Nephron progenitor cell (in vitro differentiated cells): ENCODE data around the gene TNS1.

ENCODE experiments used
- DNase-seq: peaks from one replicate; pipeline ENCODE4 v3.0.0; 2021
- H3K27ac Mint-ChIP-seq: 2 replicates; pipeline ENCODE4 v1.8.0; 2021; ENCODE audit warnings: mild to moderate bottlenecking, moderate library complexity, mixed read lengths
- H3K27me3 Mint-ChIP-seq: 2 replicates; pipeline ENCODE4 v1.8.0; 2021; ENCODE audit warnings: mild to moderate bottlenecking, low read depth, mixed read lengths; ENCODE audit not compliant: poor library complexity
- H3K36me3 Mint-ChIP-seq: 2 replicates; pipeline ENCODE4 v1.8.0; 2021; ENCODE audit warnings: low read depth, mixed read lengths
- H3K4me1 Mint-ChIP-seq: 2 replicates; pipeline ENCODE4 v1.8.0; 2021; ENCODE audit warnings: mixed read lengths
- H3K4me3 Mint-ChIP-seq: 2 replicates; pipeline ENCODE4 v1.8.0; 2021; ENCODE audit warnings: mild to moderate bottlenecking, moderate library complexity, mixed read lengths
- H3K9me3 Mint-ChIP-seq: 2 replicates; pipeline ENCODE4 v1.8.0; 2021; ENCODE audit warnings: mild to moderate bottlenecking, moderate library complexity, mixed read lengths
- CTCF ChIP-seq: fragments of 200-600 bp; sonication (generic); IDR thresholded peaks from 2 replicates; pipeline ENCODE4 v1.5.0; 2021; ENCODE audit warnings: antibody characterized with exemption

The TNS1 gene

DNA sequence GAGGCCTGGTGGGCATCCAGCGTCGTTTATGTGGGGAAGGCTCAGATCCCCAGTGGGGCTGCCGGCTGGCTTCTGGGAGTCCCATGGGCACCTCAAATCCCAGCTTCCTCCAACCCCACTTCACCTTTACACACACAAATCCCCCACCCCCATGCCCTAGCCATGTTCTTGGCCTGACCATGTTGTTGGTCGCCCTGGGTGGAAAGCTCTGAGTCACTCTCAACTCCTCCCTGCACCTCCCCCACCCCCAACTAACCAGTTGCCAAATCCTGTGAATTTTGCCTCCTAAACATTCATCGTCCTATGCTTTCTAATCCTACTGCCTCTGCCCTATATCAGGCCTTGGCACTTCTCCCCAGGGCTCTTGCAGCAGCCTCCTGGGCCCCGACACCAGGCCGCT lies 6.4 kb downstream of the TNS1 start:
- Mint-ChIP-seq H3K9me3 (no peaks in the 10 kb centered on the region), H3K4me1 (peaks cover 67% of the 10 kb centered on the region), H3K27ac (no peak overlapping the region), H3K27me3 (peaks cover 19% of the 10 kb centered on the region), H3K36me3 (no peaks in the 10 kb centered on the region), H3K4me3 (no peak overlapping the region)
- DNase-seq = no peak
- TF ChIP-seq CTCF = no peak

DNA sequence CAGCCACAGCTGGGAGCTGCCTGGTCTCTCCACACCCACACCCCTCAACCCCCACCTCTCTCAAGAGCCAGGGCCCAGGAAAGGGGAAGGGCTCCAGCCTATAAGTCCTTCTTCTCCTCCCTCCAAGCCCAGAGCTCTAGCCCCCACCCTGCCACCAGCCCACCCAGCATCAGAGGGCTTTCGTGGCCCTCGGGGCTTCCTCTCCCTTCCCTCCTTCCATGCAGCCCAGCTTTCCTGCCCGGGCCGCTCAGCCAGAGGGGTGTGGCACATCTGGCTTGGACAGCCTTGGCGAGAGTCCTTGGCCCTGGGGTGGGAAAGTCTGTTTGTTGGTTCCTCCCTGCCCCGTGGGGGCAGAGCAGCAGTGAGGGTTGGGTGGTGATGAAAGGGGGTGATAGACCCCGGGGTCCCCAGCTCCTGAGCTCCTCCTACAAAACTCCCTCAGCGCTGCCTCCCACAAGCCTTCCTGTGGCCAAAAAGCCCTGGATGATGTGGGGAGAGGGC lies 7.0 kb downstream of the TNS1 start:
- no peak for TF ChIP-seq CTCF
- Mint-ChIP-seq H3K4me1 (peaks cover 62% of the 10 kb centered on the region), H3K9me3 (no peaks in the 10 kb centered on the region), H3K36me3 (no peaks in the 10 kb centered on the region), H3K27ac (no peak overlapping the region), H3K4me3 (no peak overlapping the region), H3K27me3 (peaks cover 19% of the 10 kb centered on the region)
- no peak for DNase-seq

DNA sequence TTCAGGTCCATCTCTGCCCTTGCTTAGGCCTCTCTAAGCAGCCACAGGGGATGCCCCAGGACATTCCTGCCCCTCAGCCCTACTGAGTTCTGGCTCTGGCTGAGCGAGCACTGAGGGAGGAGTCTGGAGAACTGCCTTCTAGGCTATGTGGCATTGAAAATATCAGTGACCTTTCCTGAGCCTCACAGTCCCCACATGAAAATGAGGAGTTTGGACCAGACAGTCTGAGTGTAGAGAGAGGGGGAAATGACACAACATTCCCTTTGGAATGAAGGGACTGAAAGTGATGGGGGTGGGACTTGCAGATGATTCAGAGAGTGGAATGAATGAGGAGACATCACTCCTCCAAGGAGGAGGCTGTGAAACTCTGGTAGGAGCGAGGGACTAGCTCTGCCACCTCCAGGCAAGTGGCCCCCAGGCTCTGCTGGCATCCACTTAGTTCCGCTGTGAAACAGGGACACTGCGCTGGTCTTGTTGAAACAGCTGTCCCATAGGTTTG lies 8.0 kb downstream of the TNS1 start:
- no peaks in the 10 kb centered on the region for H3K9me3 Mint-ChIP-seq
- H3K27ac Mint-ChIP-seq = no peak overlapping the region
- peaks cover 54% of the 10 kb centered on the region for H3K4me1 Mint-ChIP-seq
- H3K36me3 Mint-ChIP-seq = no peaks in the 10 kb centered on the region
- H3K4me3 Mint-ChIP-seq = no peak overlapping the region
- H3K27me3 Mint-ChIP-seq = peaks cover 19% of the 10 kb centered on the region
- no peak for TF ChIP-seq CTCF
- DNase-seq = no peak

DNA sequence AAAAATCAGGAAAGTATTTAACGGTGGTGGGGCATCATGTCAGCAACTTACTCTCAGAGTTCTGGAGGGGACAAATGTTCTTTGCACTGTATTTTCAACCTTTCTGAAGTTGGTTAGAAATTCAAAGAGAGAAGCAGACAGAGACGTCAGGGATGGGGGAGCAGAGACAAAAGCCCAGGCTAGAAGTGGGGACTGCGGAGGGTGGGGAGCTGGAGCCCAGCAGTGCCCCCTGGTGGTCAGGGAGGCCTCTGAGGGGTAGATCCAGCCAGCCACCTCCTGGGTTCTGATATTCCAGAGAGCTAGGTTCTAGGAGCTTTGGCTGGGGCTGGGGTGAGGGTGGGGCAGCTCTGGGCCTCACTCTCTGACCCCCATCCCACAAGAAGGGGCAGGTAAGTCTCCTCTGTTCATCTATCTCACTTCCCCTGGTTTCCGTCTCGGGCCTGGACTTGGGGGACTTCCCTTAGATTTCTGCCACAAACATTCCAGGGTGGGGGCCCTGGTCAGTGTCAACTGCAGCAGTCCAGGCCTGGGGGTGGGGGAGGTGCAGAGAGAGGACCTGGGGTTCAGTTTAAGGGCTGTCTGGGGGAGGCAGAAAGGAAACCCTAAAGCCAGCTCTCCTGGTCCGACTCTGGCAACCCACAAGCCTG lies 8.9 kb downstream of the TNS1 start:
- H3K4me1 Mint-ChIP-seq = peaks cover 49% of the 10 kb centered on the region
- H3K27me3 Mint-ChIP-seq = peaks cover 15% of the 10 kb centered on the region
- no peaks in the 10 kb centered on the region for H3K36me3 Mint-ChIP-seq
- no peak overlapping the region for H3K4me3 Mint-ChIP-seq
- no peaks in the 10 kb centered on the region for H3K9me3 Mint-ChIP-seq
- peak; percentile 85 for TF ChIP-seq CTCF
- H3K27ac Mint-ChIP-seq = no peak overlapping the region
- peak; percentile 87 for DNase-seq

GRCh38 chr2:217993138-217993537 lies 9.7 kb downstream of the TNS1 start:
- DNase-seq = no peak
- H3K4me3 Mint-ChIP-seq = no peak overlapping the region
- H3K9me3 Mint-ChIP-seq = no peaks in the 10 kb centered on the region
- H3K36me3 Mint-ChIP-seq = no peaks in the 10 kb centered on the region
- H3K27me3 Mint-ChIP-seq = peaks cover 18% of the 10 kb centered on the region
- no peak overlapping the region for H3K27ac Mint-ChIP-seq
- H3K4me1 Mint-ChIP-seq = peaks cover 54% of the 10 kb centered on the region
- no peak for TF ChIP-seq CTCF

DNA sequence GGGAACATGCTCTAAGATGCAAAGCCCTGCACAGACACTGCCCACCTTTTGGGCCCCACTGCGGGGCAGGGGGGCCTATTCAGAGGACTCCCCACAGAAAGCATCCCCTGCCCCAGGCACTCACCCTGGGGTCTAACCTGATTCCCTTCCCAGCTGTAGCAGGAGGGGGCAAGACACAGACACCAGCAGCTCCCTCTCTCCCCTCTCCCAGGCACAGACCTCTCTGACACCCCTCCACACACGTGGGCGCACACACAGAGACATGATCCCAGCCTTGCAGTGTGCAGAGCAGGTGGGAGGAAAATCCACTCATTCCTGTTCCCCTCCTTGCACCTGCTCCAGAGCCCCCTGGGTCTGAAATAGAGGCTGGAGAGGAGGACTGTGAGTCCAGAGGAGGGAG lies 10.7 kb downstream of the TNS1 start:
- no peaks in the 10 kb centered on the region for H3K9me3 Mint-ChIP-seq

More for the DNA sequence above, 10.7 kb downstream of the TNS1 start:
- TF ChIP-seq CTCF = no peak
- peaks cover 21% of the 10 kb centered on the region for H3K27me3 Mint-ChIP-seq
- no peaks in the 10 kb centered on the region for H3K36me3 Mint-ChIP-seq
- peaks cover 47% of the 10 kb centered on the region for H3K4me1 Mint-ChIP-seq
- H3K27ac Mint-ChIP-seq = no peak overlapping the region
- no peak overlapping the region for H3K4me3 Mint-ChIP-seq
- no peak for DNase-seq
